Measurements from ENCODE around the gene DEFB112.

Gene DEFB112, protein sequence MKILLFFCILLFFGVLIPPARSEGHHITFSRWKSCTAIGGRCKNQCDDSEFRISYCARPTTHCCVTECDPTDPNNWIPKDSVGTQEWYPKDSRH

DNA sequence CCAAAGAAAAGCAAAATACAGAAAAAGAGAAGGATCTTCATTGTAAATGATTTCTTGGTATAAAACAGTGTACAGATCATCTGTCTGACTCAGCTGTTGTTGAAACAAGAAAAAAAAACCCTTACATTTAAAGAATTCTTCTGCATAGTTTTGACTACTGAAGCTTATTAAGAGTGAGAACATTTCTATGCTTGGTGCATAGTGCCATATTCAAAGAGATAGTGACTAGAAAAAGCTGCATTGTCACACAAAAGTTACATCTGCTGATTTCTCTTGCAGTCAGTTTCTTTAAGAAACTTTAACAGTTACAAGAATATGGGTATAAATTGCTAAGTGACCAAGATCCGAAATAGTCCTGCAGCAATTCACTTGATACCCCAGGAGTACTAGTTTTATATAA is at the start of gene DEFB112:
Gene DEFB112 (minus strand): TSS at position 101 of the 400 bp plus-strand sequence. CDS start 60 bp downstream, at position 41.
- H3K9me3 Mint-ChIP-seq, result peaks cover 1% of the 10 kb centered on the region
- no peaks in the 10 kb centered on the region for H3K27me3 Mint-ChIP-seq
- ATAC-seq (ENCODE audit: low read depth) (no peak), DNase-seq (ENCODE audit: low spot score in 2 of 2) (no peak)
- H3K36me3 Mint-ChIP-seq, result no peaks in the 10 kb centered on the region
- no peaks in the 10 kb centered on the region for H3K4me1 Mint-ChIP-seq
- H3K27ac Mint-ChIP-seq, result no peak within 1 kb of the TSS
- H3K4me3 Mint-ChIP-seq, result no peak within 1 kb of the TSS

DNA sequence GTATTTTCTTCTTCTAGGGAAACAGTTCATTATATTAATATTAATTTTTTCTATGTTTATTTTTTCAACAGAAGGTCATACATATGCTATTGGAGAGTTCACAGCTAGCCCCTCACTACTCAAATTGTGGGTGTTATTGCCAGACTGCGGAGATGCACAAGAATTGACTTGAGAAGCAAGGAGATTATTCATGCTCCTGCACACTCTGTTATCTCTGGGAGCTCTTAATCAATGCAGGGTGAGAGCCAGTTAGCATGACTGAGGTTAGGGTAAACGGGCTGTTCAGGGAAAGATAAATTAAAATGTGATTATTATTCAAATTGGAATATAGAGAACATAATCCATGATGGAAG is 48.9 kb upstream of the DEFB112 start:
- ATAC-seq (ENCODE audit: low read depth), result no peak
- peaks cover 3% of the 10 kb centered on the region for H3K9me3 Mint-ChIP-seq
- no peaks in the 10 kb centered on the region for H3K4me1 Mint-ChIP-seq
- no peak overlapping the region for H3K4me3 Mint-ChIP-seq
- no peak overlapping the region for H3K27ac Mint-ChIP-seq
- no peaks in the 10 kb centered on the region for H3K27me3 Mint-ChIP-seq
- no peak for DNase-seq (ENCODE audit: low spot score in 2 of 2)
- no peaks in the 10 kb centered on the region for H3K36me3 Mint-ChIP-seq

DNA sequence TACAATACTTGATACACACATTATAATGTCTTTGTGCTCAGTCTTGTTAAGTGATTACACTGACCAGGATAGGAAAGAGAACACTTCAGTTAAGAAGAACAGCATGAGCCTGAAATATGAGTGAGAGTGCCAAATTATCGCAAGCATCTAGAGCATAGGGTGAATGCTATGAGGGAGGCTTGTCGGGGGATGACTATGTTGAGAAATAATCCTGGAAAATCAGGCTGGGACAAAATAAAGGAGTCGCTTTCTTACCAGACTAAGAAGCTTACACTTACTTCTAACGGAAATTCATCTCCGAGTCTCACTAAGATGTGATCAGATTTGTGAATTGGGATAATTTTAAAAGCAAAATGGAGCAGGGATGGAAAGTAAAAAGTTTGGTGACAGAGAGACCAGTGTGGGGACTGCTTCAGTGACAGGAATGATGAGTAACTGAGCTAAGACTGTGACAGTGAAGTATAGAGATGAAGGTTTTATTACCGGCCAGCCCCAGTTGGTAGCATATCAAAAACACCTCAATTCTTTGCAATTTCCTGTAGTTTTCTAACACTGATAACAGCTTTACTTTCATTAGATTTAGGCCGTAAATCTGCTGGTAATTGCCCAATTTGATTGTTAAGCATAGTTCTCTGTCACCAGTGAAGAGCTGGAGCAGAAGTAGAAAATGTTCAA is 48.4 kb upstream of the DEFB112 start:
- ATAC-seq (ENCODE audit: low read depth), result no peak
- H3K27ac Mint-ChIP-seq, result no peak overlapping the region
- no peak overlapping the region for H3K4me3 Mint-ChIP-seq
- no peak for DNase-seq (ENCODE audit: low spot score in 2 of 2)
- no peaks in the 10 kb centered on the region for H3K36me3 Mint-ChIP-seq
- H3K27me3 Mint-ChIP-seq, result no peaks in the 10 kb centered on the region
- peaks cover 3% of the 10 kb centered on the region for H3K9me3 Mint-ChIP-seq
- no peaks in the 10 kb centered on the region for H3K4me1 Mint-ChIP-seq

DNA sequence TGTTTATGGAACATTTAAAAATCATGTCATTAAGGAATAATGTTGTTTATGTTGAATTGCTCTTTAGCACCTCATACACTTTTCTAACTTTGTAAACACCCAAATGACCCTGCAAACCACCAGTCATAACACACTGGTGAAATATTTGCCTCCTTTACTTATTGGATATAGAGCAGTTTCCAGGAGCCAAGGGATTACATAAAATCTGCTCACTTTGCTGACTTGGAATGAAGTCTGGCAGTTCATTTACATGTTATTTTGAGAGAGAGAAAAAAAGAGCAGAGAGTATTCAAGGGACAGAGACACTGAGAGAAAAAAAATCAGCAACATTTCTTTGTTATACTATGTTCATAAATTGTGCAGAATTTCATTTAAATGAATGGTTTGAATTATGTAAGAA is 46.6 kb upstream of the DEFB112 start:
- no peaks in the 10 kb centered on the region for H3K4me1 Mint-ChIP-seq
- H3K9me3 Mint-ChIP-seq, result peaks cover 2% of the 10 kb centered on the region
- no peak for ATAC-seq (ENCODE audit: low read depth)

DNA sequence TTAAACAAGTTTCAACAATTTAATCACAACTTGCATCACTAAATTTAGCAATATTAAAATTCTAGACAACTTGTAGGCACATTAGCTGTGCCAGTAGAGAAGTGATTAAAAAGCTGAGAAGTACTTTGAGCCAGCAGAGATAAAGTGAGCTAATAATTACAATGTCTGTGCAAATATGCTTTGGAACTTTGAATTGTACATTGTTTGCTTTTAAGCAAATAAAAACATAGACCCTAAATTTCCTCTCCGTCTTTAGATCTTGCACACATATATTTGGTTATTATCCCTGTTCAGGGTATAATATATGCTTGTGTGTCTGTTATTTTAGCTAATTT is 44.2 kb upstream of the DEFB112 start:
- no peak for ATAC-seq (ENCODE audit: low read depth)
- Mint-ChIP-seq H3K9me3 (peaks cover 4% of the 10 kb centered on the region), H3K4me1 (no peaks in the 10 kb centered on the region), H3K27me3 (no peaks in the 10 kb centered on the region), H3K4me3 (no peak overlapping the region), H3K27ac (no peak overlapping the region), H3K36me3 (no peaks in the 10 kb centered on the region)
- DNase-seq (ENCODE audit: low spot score in 2 of 2), result no peak

More for the DNA sequence above, 46.6 kb upstream of the DEFB112 start:
- Mint-ChIP-seq H3K4me3 (no peak overlapping the region), H3K36me3 (no peaks in the 10 kb centered on the region), H3K27ac (no peak overlapping the region), H3K27me3 (no peaks in the 10 kb centered on the region)
- no peak for DNase-seq (ENCODE audit: low spot score in 2 of 2)

DNA sequence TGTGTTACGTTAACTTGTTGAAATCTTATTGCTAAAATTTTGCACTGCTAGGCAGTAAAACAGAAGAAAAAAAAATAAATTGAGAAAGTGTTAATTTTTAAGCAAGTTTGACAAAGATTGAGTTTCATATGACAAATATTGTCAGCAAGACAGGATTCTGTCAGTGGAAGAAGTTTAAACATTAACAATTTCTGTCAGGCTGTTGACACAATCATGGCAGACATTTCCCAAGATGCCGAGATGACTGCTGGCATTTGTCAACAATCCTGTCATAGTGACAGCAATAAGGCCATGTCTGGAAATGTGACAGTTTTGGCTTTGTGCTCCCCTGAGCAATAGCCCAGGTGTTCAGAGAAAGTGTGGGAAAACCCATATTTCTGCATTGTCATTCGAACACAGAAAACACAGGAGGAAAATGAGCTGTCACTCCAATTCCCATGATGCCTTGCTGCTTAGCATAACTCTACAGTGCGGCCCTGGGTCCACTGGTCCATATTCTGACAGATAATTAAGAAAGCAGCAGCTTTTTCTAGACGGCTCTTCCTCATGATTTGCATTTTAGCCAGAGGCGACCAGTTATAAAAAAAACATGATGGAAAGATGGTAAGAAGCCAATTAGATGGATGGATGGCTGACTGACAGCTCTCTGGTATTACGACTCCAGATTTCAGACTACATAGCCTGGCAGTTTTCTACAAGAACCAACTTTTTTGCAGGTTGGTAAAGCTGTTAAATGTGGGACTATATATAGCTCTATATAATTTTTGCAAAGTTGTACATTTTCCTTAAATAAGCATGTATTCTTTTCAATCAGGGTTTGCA is 43.6 kb upstream of the DEFB112 start:
- H3K27ac Mint-ChIP-seq, result no peak overlapping the region
- no peaks in the 10 kb centered on the region for H3K27me3 Mint-ChIP-seq
- H3K4me3 Mint-ChIP-seq, result no peak overlapping the region
- H3K9me3 Mint-ChIP-seq, result peaks cover 4% of the 10 kb centered on the region
- no peaks in the 10 kb centered on the region for H3K4me1 Mint-ChIP-seq
- no peaks in the 10 kb centered on the region for H3K36me3 Mint-ChIP-seq
- DNase-seq (ENCODE audit: low spot score in 2 of 2), result no peak
- no peak for ATAC-seq (ENCODE audit: low read depth)

DNA sequence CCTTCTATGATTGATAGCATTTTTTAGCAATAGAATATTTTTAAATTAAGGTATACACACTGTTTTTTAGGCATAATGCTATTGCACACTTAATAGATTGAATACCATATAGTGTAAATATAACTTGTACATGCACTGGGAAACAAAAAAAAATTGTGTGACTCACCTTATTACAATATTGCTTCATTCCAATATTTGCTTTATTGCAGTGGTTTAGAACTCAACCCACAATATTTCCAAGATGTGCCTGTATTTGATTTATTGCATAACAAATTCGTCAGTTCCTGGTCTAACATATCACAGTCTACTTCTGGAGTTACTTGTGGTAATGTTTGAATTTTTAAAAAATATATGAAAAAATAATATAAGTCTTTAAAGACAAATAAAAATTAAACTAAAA is 41.9 kb upstream of the DEFB112 start:
- peaks cover 4% of the 10 kb centered on the region for H3K9me3 Mint-ChIP-seq
- no peak for ATAC-seq (ENCODE audit: low read depth)
- no peaks in the 10 kb centered on the region for H3K36me3 Mint-ChIP-seq
- H3K4me1 Mint-ChIP-seq, result no peaks in the 10 kb centered on the region
- no peak overlapping the region for H3K4me3 Mint-ChIP-seq
- no peak overlapping the region for H3K27ac Mint-ChIP-seq
- no peak for DNase-seq (ENCODE audit: low spot score in 2 of 2)
- H3K27me3 Mint-ChIP-seq, result no peaks in the 10 kb centered on the region

DNA sequence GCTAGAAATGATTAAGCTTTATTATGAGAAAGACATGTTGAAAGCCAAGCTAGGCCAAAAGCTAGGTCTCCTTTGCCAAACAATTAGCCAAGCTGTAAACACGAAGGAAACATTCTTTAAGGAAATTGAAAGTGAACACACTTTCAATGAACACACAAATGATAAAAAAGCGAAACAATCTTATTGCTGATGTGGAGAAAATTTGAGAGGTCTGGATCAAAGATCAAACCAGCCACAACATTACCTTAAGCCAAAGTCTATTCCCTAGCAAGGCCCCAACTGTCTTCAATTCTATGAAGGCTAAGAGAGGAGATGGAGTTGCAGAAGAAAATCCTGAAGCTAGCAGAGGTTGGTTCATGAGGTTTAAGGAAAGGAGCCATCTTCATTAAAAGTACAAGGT is 40.2 kb upstream of the DEFB112 start:
- no peak for DNase-seq (ENCODE audit: low spot score in 2 of 2)
- Mint-ChIP-seq H3K4me3 (no peak overlapping the region), H3K4me1 (no peaks in the 10 kb centered on the region), H3K36me3 (no peaks in the 10 kb centered on the region), H3K27ac (no peak overlapping the region), H3K27me3 (no peaks in the 10 kb centered on the region), H3K9me3 (peaks cover 4% of the 10 kb centered on the region)
- no peak for ATAC-seq (ENCODE audit: low read depth)

DNA sequence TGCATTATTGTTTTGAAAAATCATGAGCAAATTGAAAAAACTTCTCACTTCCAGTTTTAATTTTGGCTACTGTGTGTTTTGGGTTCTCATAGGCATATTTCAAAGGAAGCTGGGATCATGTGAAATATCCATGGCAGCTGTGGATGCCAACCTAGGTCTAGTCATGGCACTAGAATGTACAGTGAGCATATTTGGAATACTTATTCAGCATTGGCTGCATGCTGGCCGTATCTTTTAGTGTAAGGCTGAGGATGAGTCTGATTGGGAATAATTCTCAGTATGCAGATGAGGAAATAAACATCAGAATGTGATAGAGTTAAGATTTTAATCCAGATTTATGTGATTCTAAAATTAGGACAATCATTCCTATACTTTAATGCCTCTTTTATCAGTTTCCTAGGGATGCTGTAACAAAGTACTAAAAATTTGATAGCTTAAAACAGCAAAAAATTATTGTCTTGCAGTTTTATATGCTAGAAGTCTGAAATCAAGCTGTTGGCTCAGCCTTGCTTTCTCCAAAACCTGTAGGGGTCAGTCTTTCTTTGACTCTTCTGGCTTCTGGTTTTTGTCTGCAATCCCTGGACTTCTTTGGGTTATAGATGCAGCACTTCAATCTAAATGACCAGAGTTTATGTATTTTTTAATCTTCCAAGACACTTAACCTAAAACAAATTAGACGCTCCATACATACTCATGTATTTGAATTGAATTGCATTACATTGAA is 37.7 kb upstream of the DEFB112 start:
- Mint-ChIP-seq H3K36me3 (no peaks in the 10 kb centered on the region), H3K4me1 (no peaks in the 10 kb centered on the region), H3K4me3 (no peak overlapping the region), H3K27ac (no peak overlapping the region), H3K27me3 (no peaks in the 10 kb centered on the region), H3K9me3 (peaks cover 4% of the 10 kb centered on the region)
- ATAC-seq (ENCODE audit: low read depth), result no peak
- DNase-seq (ENCODE audit: low spot score in 2 of 2), result no peak

DNA sequence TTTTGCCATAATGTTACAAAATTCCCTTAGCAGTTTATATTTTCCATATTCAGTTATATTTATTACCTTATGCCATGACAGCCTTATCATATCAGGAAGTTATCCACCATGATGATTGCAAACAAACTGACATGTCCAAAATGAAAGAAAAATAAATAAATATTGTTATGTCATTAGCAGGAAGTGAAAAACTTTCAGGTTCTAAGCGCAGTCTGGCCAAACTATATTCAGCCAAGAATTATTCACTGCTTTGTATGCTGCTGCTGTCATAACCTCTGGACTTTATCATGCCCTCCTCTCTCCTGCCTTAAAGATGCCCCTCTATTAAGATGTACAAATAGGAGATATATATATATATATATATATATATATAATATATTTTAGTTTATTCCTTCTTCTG is 27.7 kb upstream of the DEFB112 start:
- Mint-ChIP-seq H3K4me1 (no peaks in the 10 kb centered on the region), H3K4me3 (no peak overlapping the region), H3K27me3 (no peaks in the 10 kb centered on the region), H3K9me3 (no peaks in the 10 kb centered on the region), H3K27ac (no peak overlapping the region), H3K36me3 (no peaks in the 10 kb centered on the region)
- no peak for DNase-seq (ENCODE audit: low spot score in 2 of 2)
- ATAC-seq (ENCODE audit: low read depth), result no peak

DNA sequence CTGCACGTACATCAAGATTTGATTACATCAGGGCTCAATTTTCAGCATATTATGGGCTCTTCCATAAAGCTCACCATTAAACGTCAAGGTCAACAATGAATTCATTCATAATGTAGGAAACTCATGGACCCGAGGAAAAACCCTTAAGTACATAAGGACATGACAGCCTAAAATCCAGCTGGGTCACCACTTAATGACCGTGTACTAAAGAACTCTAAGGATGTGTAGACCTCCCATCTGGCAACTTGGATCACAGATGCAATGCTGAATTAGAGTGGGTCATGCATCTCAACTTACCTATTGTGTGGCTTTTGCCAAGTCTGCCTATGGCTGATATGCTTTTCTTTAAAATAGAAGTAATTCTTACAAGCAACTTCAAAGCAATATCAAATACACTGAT is 26.7 kb upstream of the DEFB112 start:
- H3K36me3 Mint-ChIP-seq, result no peaks in the 10 kb centered on the region
- no peak for DNase-seq (ENCODE audit: low spot score in 2 of 2)
- no peak for ATAC-seq (ENCODE audit: low read depth)
- no peaks in the 10 kb centered on the region for H3K4me1 Mint-ChIP-seq
- no peak overlapping the region for H3K27ac Mint-ChIP-seq
- H3K27me3 Mint-ChIP-seq, result no peaks in the 10 kb centered on the region
- H3K4me3 Mint-ChIP-seq, result no peak overlapping the region
- H3K9me3 Mint-ChIP-seq, result peaks cover 6% of the 10 kb centered on the region

DNA sequence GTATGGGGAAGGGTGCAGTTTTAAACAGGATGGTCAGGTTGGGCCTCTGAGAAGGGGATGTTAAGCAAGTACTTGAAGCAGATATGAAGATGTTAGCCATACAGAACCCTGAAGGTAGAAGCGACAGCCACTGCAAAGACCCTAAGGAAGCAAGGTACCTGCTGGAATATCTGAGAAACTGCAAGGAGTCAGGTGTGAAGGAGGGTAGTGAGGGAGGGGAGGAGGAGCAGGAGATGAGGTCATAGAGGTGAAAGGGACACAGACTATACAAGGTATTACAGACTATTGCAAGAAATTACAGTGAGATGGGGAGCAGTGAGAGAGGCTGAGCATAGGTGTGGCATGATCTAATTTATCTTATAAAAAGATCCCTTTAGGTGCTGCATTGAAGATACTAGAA is 22.2 kb upstream of the DEFB112 start:
- Mint-ChIP-seq H3K36me3 (no peaks in the 10 kb centered on the region), H3K9me3 (peaks cover 6% of the 10 kb centered on the region), H3K27ac (no peak overlapping the region), H3K4me1 (no peaks in the 10 kb centered on the region), H3K27me3 (no peaks in the 10 kb centered on the region), H3K4me3 (no peak overlapping the region)
- no peak for ATAC-seq (ENCODE audit: low read depth)
- no peak for DNase-seq (ENCODE audit: low spot score in 2 of 2)

DNA sequence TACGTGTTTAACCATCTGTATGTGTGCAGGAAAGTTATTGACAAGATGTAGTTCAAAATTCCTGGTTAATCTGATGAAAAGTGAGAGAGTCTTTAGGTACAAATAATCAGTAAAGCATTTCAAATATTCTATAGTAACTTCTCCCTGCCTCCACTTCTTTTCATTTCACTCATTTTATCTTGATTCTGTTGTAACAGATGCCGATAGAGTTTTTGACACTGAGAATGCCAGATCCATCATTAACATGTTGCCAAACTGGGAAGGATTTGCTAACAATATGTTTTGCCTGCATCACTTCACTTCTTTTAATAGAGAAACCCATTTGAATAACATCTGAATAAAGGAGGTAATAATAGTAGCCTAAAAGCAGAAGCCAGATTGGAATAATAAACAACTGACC is 20.4 kb upstream of the DEFB112 start:
- DNase-seq (ENCODE audit: low spot score in 2 of 2), result no peak
- H3K4me1 Mint-ChIP-seq, result no peaks in the 10 kb centered on the region
- H3K9me3 Mint-ChIP-seq, result peaks cover 7% of the 10 kb centered on the region
- H3K27ac Mint-ChIP-seq, result no peak overlapping the region
- no peak for ATAC-seq (ENCODE audit: low read depth)
- no peaks in the 10 kb centered on the region for H3K36me3 Mint-ChIP-seq
- no peak overlapping the region for H3K4me3 Mint-ChIP-seq
- H3K27me3 Mint-ChIP-seq, result no peaks in the 10 kb centered on the region

DNA sequence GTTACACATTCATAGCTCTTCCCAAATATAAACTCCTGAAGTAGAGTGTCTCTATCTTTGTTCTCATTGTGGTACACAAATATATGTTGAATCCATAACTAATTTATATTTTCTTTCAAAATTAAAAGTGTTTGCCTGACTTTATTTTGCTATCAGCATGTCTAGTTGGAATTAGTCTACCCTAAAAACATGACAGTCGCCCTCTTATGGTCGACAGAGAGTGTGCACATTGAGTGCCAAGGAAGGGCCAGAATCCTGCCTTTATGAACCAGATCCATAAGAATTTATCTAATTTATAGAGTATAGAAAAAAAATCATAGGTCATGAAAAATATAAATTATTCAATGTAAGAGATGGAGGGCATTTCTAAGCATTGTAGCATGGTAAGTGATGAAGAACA is 12.3 kb upstream of the DEFB112 start:
- no peaks in the 10 kb centered on the region for H3K4me1 Mint-ChIP-seq
- no peak overlapping the region for H3K4me3 Mint-ChIP-seq
- H3K36me3 Mint-ChIP-seq, result no peaks in the 10 kb centered on the region

More for the DNA sequence above, 12.3 kb upstream of the DEFB112 start:
- peaks cover 9% of the 10 kb centered on the region for H3K9me3 Mint-ChIP-seq
- DNase-seq (ENCODE audit: low spot score in 2 of 2) (no peak), ATAC-seq (ENCODE audit: low read depth) (no peak)
- no peak overlapping the region for H3K27ac Mint-ChIP-seq
- H3K27me3 Mint-ChIP-seq, result no peaks in the 10 kb centered on the region
